GM12873 (cell line): ENCODE measurements around the gene TRABD2B.

Experiments
- CTCF ChIP-seq: IDR thresholded peaks from 2 replicates; pipeline ENCODE4 v1.5.1; 2012; ENCODE audit warnings: low read depth, mild to moderate bottlenecking, moderate library complexity, low read length, control low read depth; ENCODE audit not compliant: insufficient read depth; ENCODE audit errors: missing control alignments

The TRABD2B gene

GRCh38 chr1:47881505-47882442, 115.4 kb downstream of the TRABD2B start:
- no peak for TF ChIP-seq CTCF

DNA sequence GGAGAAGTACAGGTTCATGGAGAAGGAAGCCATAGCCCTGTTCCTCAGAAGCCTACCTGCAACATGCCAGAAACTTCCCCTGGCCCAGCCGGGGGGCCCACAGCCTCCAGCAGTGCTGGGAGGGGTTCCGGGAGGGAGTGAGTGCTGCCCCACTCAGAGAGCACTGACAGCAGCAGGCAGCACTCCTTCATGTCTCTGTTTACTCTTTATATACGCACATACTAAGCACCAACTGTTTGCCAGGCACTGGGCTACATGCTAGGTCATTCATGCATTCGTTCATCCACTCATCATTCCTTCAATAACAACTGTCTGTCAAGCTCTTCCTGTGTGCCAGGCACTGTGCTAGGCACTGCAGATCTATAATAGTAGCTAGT, 120.6 kb downstream of the TRABD2B start:
- TF ChIP-seq CTCF: no peak

DNA sequence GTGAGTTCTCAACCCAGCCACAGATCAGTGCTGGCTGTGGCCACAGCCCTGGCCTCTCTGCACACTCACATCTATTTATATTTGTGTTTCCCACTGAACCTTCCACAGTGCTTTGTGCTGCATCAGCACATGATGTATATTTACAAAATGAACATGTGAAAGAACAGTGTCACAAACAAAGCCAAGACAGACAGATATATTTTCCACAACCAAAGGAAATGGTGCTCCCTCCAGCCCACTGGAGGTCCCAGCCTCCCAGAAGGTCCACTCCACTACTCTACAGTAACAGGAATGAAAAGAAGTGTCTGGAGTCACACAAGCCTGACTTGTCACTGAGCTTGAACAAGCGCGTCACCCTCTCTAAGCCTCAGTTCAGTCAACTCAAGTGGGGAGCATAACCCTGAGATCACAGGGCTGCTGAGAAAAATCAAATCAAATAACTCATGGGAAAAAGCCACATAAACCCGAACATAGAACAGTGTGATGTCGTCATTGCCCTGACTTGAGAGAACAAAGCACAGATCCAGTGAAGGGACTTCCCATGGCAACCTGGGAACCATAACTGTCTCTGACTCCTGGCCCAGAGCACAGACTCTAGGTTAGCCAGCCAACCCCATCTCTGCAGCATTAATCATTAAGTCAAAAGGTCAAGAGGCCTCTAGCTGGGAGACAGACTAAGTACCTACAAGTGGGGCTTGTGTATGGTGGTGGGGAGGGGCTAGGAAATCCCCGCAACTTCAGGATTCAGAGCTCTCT, 121.2 kb downstream of the TRABD2B start:
- no peak for TF ChIP-seq CTCF

GRCh38 chr1:47875036-47875435, 122.1 kb downstream of the TRABD2B start:
- no peak for TF ChIP-seq CTCF

GRCh38 chr1:47873337-47873736, 123.8 kb downstream of the TRABD2B start:
- no peak for TF ChIP-seq CTCF

DNA sequence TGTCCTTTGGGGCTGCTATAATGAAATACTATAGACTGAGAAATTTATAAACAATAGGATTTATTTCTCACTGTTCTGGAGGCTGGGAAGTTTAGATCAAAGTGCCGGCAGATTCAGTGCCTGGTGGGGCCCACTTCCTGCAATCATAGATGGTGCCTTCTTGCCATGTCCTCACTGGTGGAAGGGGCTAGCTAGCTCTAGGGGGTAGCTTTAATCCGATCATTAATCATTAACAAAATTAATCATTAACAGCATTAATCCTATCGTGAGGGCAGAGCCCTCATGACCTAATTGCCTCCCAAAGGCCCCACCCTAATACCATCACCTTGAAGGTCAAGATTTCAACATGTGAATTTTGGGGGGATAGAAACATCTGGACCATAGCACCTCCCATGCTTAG, 124.3 kb downstream of the TRABD2B start:
- no peak for TF ChIP-seq CTCF

DNA sequence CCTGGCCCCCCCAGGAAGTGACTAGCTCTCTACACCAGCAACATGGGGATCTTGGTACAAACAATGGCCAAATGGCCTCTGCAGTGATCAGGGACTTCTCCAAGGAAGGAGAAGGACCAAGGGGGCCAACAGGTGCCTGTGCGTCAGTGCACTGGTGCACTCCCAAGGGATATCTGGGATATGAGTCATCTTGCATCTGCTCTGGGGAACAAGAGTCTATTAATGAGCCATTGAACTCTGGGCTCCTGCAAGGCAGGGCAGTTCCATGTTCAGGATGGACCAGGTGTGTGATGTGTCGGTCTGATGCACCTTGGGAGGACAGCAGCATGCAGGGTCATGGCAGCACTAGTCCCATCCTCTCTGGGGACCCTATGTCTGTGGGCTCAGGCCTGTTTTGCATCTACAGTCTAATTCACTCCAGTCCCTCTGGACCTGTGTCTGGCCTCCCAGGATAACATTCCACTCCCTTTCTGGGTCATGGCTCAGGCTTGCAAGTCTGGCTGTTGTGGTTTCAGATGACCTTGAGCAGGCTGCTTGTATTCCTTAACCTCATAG, 125.3 kb downstream of the TRABD2B start:
- no peak for TF ChIP-seq CTCF
